Activated T-helper 17 cell treated with anti-CD3 and anti-CD28 coated beads, Interleukin-2, amount 50 U/mL, for 72 hours (primary cell): ENCODE results near the gene TOMT. TPM values are rescaled to one million over a fixed set of nuclear protein-coding genes. Genes with fewer than 3 reads are reported as not detected.
A peak's percentile ranks its signal among the peaks of the same experiment; 100 is the strongest.
"Not testable (repeated sequence)": the region's sequence is repeated elsewhere in the genome, so short reads cannot be mapped to it uniquely, and the experiment has no call there.

Source experiments
- ATAC-seq: fragments of 150-1000 bp; cut with Tn5 transposase; replicated peaks from 2 replicates; pipeline ENCODE4 v1.10.0; 2021; ENCODE audit warnings: mild to moderate bottlenecking, moderate library complexity
- H3K27ac Mint-ChIP-seq: one replicate; pipeline ENCODE4 v1.8.0; 2022; ENCODE audit warnings: mixed read lengths
- H3K27me3 Mint-ChIP-seq: one replicate; pipeline ENCODE4 v1.8.0; 2022; ENCODE audit warnings: mixed read lengths
- H3K36me3 Mint-ChIP-seq: one replicate; pipeline ENCODE4 v1.8.0; 2022; ENCODE audit warnings: low read depth, mild to moderate bottlenecking, mixed read lengths
- H3K4me1 Mint-ChIP-seq: one replicate; pipeline ENCODE4 v1.8.0; 2022; ENCODE audit warnings: mixed read lengths
- H3K4me3 Mint-ChIP-seq: one replicate; pipeline ENCODE4 v1.8.0; 2022; ENCODE audit warnings: mild to moderate bottlenecking, mixed read lengths
- H3K9me3 Mint-ChIP-seq: one replicate; pipeline ENCODE4 v1.8.0; 2022; ENCODE audit warnings: mixed read lengths
- total RNA-seq, 2 donors: library from RNA; stranded (reverse); gene quantifications; one replicate each; pipeline ENCODE4 v1.2.3, GENCODE V29; 2022

TOMT gene
- total RNA-seq, 2 donors from 2014 or later = 0.26 TPM; not detected in 1

DNA sequence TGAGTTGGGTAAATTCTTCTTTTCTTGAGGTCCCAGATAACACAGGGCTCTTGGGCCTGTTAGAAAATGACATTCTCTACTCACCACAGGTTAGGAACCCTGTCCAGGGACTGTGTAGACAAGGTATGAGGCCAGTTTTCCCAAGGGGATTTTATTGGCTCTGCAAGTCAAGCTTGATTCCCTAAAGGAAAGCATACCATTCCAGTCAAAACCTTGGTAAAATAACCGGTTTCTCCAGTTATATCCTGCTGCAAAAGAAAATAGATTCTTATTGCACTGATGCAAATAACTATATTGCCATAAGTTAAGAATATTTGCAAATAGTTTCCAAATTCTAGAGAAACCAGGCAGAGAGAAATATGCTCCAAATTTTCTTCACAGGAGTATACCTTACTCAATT, 20.2 kb downstream of the TOMT start:
- Mint-ChIP-seq H3K4me3 (no peak overlapping the region), H3K27ac (no peak overlapping the region), H3K27me3 (peaks cover 9% of the 10 kb centered on the region), H3K4me1 (peaks cover 5% of the 10 kb centered on the region), H3K36me3 (no peaks in the 10 kb centered on the region), H3K9me3 (peaks cover 5% of the 10 kb centered on the region)
- no peak for ATAC-seq

DNA sequence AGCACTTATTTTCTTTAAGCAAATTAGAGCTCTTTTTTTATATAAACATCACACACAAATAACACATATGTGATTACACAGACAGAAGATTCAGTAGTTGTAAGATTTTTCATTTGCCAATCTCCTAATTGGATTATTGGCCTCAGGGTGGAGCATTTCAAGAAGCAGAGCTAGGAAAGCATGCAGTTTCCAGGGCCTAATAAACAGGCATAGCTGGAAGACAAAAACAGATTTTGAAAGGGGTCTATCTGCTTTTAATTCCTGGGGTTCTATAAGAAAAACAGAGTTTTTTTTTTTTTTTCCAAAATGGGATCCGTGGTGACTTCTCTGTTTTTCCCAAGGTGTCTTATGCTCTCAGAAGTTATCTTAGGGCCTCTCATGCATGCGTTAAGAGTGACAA, 22.2 kb downstream of the TOMT start:
- Mint-ChIP-seq H3K4me3 (no peak overlapping the region), H3K27ac (no peak overlapping the region), H3K9me3 (peaks cover 5% of the 10 kb centered on the region), H3K27me3 (peaks cover 14% of the 10 kb centered on the region), H3K36me3 (no peaks in the 10 kb centered on the region), H3K4me1 (peaks cover 5% of the 10 kb centered on the region)
- no peak for ATAC-seq

DNA sequence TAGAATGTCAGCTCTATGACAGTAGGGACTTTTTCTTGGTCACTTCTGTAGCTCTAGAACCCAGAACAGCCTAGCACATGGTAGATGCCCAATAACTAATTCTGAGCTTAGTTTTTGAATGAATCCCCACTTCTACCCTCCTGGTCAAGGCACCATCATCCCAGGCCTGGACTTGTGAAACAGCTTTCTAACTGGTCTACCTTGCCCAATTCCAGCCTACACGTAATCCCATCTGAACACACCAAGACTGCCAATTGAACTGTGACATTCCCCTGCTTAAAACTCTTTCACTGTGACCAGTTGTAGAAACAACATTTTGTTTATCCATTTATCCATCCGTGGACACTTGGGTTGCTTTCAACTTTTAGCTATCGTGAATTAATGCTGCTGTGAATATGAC, 23.7 kb downstream of the TOMT start:
- Mint-ChIP-seq H3K27me3 (peaks cover 13% of the 10 kb centered on the region), H3K27ac (no peak overlapping the region), H3K36me3 (no peaks in the 10 kb centered on the region), H3K9me3 (peaks cover 5% of the 10 kb centered on the region), H3K4me3 (no peak overlapping the region), H3K4me1 (peaks cover 5% of the 10 kb centered on the region)
- no peak for ATAC-seq

DNA sequence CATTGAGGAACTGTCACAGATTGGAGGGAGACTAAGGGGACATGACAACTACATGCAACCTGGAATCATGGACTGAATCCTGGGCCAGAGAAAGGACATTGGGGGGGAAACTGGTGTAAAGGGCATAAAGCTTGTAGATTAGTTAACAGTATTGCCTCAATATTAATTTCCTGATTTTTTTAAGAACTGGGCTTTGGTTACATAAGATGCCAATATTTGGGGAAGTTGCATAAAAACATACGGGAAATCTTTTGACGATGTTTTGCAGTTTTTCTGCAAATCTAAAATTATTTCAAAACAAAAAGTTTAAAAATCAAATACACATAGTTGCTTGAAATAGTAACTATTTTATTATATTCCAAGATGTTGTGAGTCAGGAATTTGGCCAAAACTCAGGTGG, 26.9 kb downstream of the TOMT start:
- Mint-ChIP-seq H3K4me3 (no peak overlapping the region), H3K36me3 (no peaks in the 10 kb centered on the region), H3K4me1 (no peaks in the 10 kb centered on the region), H3K27ac (no peak overlapping the region), H3K9me3 (peaks cover 5% of the 10 kb centered on the region), H3K27me3 (peaks cover 16% of the 10 kb centered on the region)
- no peak for ATAC-seq

DNA sequence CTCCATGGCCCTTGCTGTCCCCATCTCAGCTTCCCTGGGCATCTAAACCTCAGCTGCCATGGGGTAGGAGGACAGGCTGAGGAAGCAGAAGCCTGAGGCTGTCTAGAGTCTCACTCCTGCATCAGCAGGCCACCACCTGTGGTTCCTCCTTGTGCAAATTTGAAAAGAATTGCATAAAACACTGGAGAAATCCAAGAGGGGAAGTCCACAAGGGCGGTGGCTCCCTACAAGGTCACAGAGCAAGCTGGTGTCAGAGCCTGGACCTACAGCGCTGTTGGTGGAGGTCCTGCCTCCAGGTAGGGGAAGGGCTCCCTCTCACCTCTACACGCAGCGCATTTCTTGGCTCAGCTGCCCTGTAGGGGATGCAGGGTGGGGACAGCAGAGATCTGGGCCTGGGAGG, 29.7 kb downstream of the TOMT start, which contains the start of gene FOLR3:
Gene FOLR3, plus strand, starts transcription at position 253 of the 400 bp plus-strand sequence. CDS start 228 bp downstream, outside the sequence.
- not testable (repeated sequence) for H3K4me3 Mint-ChIP-seq, H3K36me3 Mint-ChIP-seq, H3K4me1 Mint-ChIP-seq, ATAC-seq, H3K9me3 Mint-ChIP-seq, H3K27ac Mint-ChIP-seq
- peaks cover 15% of the 10 kb centered on the region for H3K27me3 Mint-ChIP-seq

DNA sequence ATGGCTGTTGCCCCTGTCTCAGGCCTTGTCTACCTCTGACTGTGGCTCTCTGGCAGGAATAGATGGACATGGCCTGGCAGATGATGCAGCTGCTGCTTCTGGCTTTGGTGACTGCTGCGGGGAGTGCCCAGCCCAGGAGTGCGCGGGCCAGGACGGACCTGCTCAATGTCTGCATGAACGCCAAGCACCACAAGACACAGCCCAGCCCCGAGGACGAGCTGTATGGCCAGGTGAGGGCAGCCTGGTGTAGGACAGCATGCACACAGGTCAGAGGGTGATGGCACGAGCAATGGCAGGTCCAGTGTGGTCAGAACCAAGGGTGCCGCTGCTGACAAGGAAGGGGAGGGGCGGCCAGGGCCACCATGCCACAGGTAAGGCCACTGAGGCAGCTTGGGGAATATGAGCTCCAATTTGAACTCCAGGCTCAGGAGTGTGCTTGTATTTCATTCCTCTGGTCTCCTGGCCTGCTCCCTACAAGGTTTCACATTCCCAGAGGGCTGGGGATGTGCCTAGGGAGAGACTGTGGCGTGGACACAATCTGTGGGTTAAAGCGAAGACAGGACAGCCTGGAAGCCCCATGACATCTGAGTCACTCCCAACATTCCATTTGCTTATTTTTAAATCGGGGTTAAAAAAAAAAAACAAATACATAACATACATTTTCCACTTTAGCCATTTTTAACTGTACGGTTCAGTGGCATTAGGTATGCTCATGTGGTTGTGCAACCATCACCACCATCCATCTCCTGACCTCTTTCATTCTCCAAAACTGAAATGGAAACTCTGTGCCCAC, 30.4 kb downstream of the TOMT start:
- peaks cover 10% of the 10 kb centered on the region for H3K4me1 Mint-ChIP-seq
- no peaks in the 10 kb centered on the region for H3K36me3 Mint-ChIP-seq
- no peak overlapping the region for H3K4me3 Mint-ChIP-seq
- H3K27ac Mint-ChIP-seq = no peak overlapping the region
- H3K27me3 Mint-ChIP-seq = peaks cover 15% of the 10 kb centered on the region
- no peaks in the 10 kb centered on the region for H3K9me3 Mint-ChIP-seq
- ATAC-seq = no peak

DNA sequence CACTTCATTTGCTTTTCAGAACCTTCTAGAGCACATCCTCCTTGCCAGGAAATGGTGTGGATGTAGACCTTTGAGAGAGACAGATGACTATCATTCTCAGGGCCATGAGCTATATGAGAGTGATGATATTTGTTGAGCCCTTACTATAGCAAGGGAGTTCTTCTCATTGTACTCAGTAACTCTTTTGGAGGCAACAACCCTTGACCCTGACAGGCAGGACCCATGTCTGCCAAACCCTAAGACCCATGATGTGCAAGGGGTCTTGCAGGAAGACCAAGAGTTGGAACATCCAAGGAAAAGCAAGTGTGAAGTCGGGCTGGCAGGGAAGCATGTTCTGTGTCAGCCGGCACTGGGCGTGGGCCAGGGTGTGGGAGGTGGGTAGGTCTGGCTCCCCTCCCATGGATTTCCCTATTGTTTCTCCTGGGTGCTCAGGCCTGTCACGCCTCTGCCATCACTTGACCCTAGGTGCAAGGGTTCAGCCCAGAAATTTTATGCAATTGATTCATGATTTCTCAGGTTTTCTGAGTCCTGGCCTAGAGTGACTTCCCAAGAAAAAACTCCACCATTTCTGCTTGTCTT, 31.0 kb downstream of the TOMT start:
- Mint-ChIP-seq H3K27ac (no peak overlapping the region), H3K9me3 (no peaks in the 10 kb centered on the region), H3K4me3 (no peak overlapping the region), H3K4me1 (peaks cover 16% of the 10 kb centered on the region), H3K36me3 (no peaks in the 10 kb centered on the region), H3K27me3 (peaks cover 15% of the 10 kb centered on the region)
- ATAC-seq = peak; percentile 34

DNA sequence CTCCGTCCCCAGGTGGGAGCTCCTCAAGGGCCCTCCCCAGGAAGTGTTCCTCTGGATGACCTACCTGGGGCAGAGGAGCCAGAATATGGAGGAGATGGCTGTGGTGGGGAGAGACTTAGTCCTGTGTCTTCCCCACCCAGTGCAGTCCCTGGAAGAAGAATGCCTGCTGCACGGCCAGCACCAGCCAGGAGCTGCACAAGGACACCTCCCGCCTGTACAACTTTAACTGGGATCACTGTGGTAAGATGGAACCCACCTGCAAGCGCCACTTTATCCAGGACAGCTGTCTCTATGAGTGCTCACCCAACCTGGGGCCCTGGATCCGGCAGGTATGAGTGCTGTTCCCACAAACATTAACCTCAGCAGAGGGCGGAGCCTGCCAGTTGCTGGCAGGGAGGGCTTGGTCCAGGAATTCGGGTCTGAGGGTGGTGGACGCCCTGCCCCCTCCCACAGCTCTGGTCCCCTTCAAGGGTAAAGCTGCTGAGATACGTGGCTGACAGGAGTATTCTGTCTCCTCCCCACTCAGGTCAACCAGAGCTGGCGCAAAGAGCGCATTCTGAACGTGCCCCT, 33.2 kb downstream of the TOMT start:
- no peak for ATAC-seq
- no peak overlapping the region for H3K27ac Mint-ChIP-seq
- no peaks in the 10 kb centered on the region for H3K36me3 Mint-ChIP-seq
- H3K4me3 Mint-ChIP-seq = no peak overlapping the region
- peaks cover 22% of the 10 kb centered on the region for H3K4me1 Mint-ChIP-seq
- H3K27me3 Mint-ChIP-seq = peaks cover 11% of the 10 kb centered on the region
- H3K9me3 Mint-ChIP-seq = no peaks in the 10 kb centered on the region

DNA sequence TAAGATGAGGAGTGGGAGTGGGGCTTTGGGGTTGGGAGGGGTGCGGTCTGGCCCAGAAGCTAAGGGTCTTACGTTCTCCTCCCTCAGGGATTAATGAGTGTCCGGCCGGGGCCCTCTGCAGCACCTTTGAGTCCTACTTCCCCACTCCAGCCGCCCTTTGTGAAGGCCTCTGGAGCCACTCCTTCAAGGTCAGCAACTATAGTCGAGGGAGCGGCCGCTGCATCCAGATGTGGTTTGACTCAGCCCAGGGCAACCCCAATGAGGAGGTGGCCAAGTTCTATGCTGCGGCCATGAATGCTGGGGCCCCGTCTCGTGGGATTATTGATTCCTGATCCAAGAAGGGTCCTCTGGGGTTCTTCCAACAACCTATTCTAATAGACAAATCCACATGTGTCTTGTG, 33.8 kb downstream of the TOMT start:
- Mint-ChIP-seq H3K27me3 (peaks cover 11% of the 10 kb centered on the region), H3K36me3 (no peaks in the 10 kb centered on the region), H3K4me3 (no peak overlapping the region), H3K27ac (no peak overlapping the region), H3K4me1 (peaks cover 23% of the 10 kb centered on the region), H3K9me3 (no peaks in the 10 kb centered on the region)
- no peak for ATAC-seq

DNA sequence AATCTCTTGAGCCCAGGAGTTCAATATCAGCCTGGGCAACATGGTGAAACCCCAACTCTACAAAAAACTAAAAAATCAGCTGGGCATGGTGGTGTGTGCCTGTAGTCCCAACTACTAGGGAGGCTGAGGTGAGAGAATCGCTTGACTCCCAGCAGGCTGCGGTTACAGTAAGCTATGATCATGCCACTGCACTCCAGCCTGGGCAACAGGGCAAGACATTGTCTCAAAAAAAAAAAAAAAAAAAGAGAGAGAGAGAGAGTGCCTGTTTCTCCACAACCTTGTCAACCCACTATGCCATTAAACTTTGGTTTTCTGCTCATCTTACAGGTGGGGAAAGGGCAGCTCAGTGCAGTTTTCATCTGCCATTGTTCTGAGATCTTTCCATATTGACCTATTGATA, 34.9 kb downstream of the TOMT start:
- Mint-ChIP-seq H3K27ac (peak overlapping the region; percentile 45), H3K4me1 (peaks cover 23% of the 10 kb centered on the region), H3K27me3 (peaks cover 7% of the 10 kb centered on the region), H3K9me3 (no peaks in the 10 kb centered on the region), H3K36me3 (no peaks in the 10 kb centered on the region), H3K4me3 (peak overlapping the region; percentile 65)
- ATAC-seq = peak; percentile 21

DNA sequence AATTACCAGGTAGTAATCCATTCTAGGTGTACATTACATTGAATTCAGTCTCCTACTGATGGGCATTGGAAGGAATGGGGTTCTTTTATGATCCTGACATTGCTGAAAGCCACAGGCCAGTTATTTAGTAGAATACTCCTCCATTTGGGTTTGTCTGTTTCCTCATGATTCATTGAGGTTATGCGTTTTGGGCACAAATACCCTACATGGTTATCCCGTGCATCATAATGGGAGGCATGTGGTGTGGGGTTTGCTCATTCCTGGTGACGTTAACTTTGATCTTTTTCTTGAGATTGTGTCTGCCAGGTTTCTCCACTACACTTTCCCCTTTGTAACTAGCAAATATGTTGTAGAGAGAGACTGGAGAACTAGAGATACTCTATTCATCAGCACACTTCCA, 35.3 kb downstream of the TOMT start:
- Mint-ChIP-seq H3K4me3 (peak overlapping the region; percentile 65), H3K9me3 (no peaks in the 10 kb centered on the region), H3K36me3 (no peaks in the 10 kb centered on the region), H3K27ac (peak overlapping the region; percentile 45), H3K27me3 (peaks cover 7% of the 10 kb centered on the region), H3K4me1 (peaks cover 23% of the 10 kb centered on the region)
- ATAC-seq = peak; percentile 93

DNA sequence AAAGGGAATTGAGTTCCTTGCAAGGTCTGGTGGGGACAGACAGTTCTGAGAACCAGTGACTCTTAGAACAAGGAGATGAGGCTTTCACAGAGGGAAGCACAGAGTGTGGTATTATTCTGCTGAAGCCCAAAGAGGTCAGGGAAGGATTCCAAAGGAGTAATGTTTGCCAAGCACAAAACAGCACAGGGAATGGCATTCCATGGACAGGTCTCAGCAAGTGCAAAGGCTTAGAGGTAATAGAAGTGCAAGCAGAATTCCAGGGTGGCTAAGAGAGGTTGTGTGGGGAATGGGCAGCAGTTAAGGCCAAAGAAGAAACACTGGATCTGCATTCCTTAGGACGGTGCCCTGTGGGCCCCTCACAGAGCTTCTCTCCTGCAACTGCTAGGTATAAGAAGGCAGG, 36.4 kb downstream of the TOMT start:
- not testable (repeated sequence) for ATAC-seq, H3K36me3 Mint-ChIP-seq, H3K9me3 Mint-ChIP-seq, H3K27me3 Mint-ChIP-seq
- Mint-ChIP-seq H3K27ac (peak overlapping the region; percentile 45), H3K4me3 (peak overlapping the region; percentile 65), H3K4me1 (peaks cover 23% of the 10 kb centered on the region)

DNA sequence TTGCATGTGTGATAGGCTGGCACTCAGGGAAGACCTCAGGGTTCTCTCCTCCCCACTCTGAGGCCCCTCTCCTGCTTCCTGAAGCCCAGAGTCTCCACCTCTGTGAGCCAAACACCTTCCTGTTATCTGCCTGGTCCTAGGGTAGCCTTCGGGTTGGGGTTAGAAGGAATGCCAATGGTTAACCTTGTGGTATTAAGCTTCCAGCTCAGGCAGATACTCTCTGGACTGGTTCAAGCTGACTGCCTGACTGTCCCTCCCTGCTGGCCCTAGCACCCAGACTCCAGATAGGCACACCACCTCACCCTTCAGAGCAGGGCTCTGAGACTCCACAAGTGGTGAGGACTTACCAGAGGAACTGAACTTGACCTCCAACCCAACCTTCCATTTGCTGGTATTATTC, 36.8 kb downstream of the TOMT start:
- peaks cover 23% of the 10 kb centered on the region for H3K4me1 Mint-ChIP-seq
- not testable (repeated sequence) for H3K27me3 Mint-ChIP-seq, H3K9me3 Mint-ChIP-seq, H3K36me3 Mint-ChIP-seq, H3K4me3 Mint-ChIP-seq, H3K27ac Mint-ChIP-seq, ATAC-seq

DNA sequence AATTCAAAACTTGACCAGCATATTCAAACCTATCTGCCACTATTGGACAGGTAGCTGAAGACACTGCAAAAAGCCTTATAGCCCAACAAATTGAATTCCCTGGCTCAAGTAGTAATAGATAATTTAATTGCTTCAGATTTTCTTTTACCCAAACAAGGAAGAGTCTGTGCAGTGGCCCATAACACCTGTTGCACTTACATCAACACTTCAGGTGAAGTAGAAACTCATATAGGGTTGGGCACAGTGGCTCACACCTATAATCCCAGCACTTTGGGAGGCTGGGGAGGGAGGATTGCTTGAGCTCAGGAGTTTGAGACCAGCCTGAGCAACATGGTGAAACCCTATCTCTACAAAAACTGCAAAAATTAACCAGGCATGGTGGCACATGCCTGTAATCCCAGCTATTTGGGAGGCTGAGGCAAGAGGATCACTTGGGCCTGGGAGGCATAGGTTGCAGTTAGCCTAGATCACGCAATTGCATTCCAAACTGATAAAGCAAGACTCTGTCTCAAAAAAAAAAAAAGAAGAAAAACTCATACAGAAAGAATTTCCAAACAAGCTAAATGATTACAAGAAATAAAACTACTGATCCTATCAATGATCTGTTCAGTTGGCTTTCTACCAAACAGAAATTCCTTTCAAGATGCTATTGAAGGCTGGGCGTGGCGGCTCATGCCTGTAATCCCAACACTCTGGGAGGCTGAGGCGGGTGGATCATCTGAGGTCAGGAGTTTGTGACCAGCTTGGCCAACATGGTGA, 39.3 kb downstream of the TOMT start:
- no peak overlapping the region for H3K27ac Mint-ChIP-seq
- no peaks in the 10 kb centered on the region for H3K9me3 Mint-ChIP-seq
- peaks cover 4% of the 10 kb centered on the region for H3K27me3 Mint-ChIP-seq
- peaks cover 19% of the 10 kb centered on the region for H3K4me1 Mint-ChIP-seq
- no peaks in the 10 kb centered on the region for H3K36me3 Mint-ChIP-seq
- ATAC-seq = no peak
- H3K4me3 Mint-ChIP-seq = no peak overlapping the region
